ENCODE results near the gene BLOC1S4. TPM values are rescaled to one million over a fixed set of nuclear protein-coding genes. Genes with fewer than 3 reads are reported as not detected.

The BLOC1S4 gene
- total RNA-seq, 3 donors from 2014 or later: 11.8 to 12.8 (median 11.8) TPM

DNA sequence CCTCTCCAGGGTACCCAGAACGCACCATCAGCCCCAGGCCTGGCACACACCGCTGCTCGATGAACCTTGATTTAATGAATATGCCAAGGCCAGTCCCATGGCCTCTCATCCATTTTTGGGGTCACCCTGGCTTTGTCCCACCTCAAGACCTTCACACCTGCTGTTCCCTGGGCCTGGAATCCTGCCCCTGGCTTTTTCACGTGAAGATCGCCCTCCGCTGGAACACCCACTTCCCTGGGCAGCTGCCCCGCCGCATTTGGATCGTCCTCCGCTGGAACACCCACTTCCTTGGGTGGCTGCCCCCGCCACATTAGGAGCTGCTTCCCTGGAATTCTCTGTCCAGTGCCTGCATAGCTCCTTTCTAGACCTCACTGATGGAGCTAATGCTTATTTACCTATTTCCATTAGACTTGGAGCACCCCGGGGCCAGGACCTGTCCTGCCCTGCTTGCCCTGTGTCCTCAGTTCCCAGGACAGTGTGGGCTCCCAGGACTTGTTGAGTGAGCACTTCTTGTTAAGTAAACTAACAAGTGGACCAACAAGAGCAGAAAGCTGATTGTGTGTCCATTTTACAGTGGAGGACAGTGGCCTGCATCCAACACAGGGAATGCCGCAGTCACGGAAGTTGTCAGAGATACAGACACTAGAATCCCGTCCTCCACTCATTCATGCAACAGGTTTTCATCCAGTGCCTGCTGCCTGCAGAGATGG lies 12.5 kb downstream of the BLOC1S4 start:
- H3K36me3 ChIP-seq (ENCODE audit: low read depth): no peaks in the 10 kb centered on the region
- DNase-seq: no peak
- no peak for ATAC-seq
- H3K4me1 ChIP-seq (ENCODE audit: low read depth): no peaks in the 10 kb centered on the region
- TF ChIP-seq, protein P1, sequence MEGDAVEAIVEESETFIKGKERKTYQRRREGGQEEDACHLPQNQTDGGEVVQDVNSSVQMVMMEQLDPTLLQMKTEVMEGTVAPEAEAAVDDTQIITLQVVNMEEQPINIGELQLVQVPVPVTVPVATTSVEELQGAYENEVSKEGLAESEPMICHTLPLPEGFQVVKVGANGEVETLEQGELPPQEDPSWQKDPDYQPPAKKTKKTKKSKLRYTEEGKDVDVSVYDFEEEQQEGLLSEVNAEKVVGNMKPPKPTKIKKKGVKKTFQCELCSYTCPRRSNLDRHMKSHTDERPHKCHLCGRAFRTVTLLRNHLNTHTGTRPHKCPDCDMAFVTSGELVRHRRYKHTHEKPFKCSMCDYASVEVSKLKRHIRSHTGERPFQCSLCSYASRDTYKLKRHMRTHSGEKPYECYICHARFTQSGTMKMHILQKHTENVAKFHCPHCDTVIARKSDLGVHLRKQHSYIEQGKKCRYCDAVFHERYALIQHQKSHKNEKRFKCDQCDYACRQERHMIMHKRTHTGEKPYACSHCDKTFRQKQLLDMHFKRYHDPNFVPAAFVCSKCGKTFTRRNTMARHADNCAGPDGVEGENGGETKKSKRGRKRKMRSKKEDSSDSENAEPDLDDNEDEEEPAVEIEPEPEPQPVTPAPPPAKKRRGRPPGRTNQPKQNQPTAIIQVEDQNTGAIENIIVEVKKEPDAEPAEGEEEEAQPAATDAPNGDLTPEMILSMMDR (IDR thresholded peaks at IDR 0.05): no peak
- no peaks in the 10 kb centered on the region for H3K9me3 ChIP-seq
- H3K4me3 ChIP-seq: no peak overlapping the region
- intact Hi-C loops (cut with DNase I, micrococcal nuclease): no loop called here

- H3K4me1 ChIP-seq (ENCODE audit: low read depth): no peaks in the 10 kb centered on the region
- TF ChIP-seq, protein P1 (IDR thresholded peaks at IDR 0.05): no peak
- intact Hi-C loops (cut with DNase I, micrococcal nuclease): no loop called here
- ATAC-seq (no peak), DNase-seq (no peak)
- H3K9me3 ChIP-seq: no peaks in the 10 kb centered on the region
- no peak overlapping the region for H3K4me3 ChIP-seq
- H3K36me3 ChIP-seq (ENCODE audit: low read depth): no peaks in the 10 kb centered on the region
Measured at GRCh38 chr4:6730603-6731317, 14.8 kb downstream of the BLOC1S4 start.

- DNase-seq: no peak
- no peaks in the 10 kb centered on the region for H3K4me1 ChIP-seq (ENCODE audit: low read depth)
- TF ChIP-seq, protein P1 (IDR thresholded peaks at IDR 0.05): no peak
- no peak overlapping the region for H3K4me3 ChIP-seq
- H3K9me3 ChIP-seq: no peaks in the 10 kb centered on the region
- H3K36me3 ChIP-seq (ENCODE audit: low read depth): no peaks in the 10 kb centered on the region
- intact Hi-C loops (cut with DNase I, micrococcal nuclease): no loop called here
- ATAC-seq: no peak
Measured at GRCh38 chr4:6731318-6731675, 15.3 kb downstream of the BLOC1S4 start.

DNA sequence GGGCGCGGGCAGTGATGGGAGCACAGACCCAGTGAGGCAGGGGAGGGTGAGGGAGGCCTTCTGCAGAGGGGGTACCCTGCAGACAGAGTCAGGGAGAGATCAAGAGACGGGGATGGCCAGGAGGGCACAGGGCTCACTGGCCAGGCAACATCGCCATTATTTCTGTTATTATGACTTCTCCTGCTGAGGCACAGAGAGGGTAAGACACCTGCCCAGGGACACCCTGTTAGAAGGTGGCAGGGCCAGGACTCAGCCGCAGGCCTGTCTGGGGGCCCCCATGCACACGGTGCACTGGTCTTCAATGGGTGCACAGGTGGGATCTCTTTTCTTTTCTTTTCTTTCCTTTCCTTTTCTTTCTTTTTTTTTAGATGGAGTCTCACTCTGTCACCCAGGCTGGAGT lies 15.8 kb downstream of the BLOC1S4 start:
- Histone ChIP-seq H3K4me3 (no peak overlapping the region), H3K9me3 (no peaks in the 10 kb centered on the region), H3K4me1 (ENCODE audit: low read depth) (no peaks in the 10 kb centered on the region), H3K36me3 (ENCODE audit: low read depth) (no peaks in the 10 kb centered on the region)
- DNase-seq: no peak
- ATAC-seq: no peak
- TF ChIP-seq, protein P1 (IDR thresholded peaks at IDR 0.05): no peak
- intact Hi-C loops (cut with DNase I, micrococcal nuclease): no loop called here

DNA sequence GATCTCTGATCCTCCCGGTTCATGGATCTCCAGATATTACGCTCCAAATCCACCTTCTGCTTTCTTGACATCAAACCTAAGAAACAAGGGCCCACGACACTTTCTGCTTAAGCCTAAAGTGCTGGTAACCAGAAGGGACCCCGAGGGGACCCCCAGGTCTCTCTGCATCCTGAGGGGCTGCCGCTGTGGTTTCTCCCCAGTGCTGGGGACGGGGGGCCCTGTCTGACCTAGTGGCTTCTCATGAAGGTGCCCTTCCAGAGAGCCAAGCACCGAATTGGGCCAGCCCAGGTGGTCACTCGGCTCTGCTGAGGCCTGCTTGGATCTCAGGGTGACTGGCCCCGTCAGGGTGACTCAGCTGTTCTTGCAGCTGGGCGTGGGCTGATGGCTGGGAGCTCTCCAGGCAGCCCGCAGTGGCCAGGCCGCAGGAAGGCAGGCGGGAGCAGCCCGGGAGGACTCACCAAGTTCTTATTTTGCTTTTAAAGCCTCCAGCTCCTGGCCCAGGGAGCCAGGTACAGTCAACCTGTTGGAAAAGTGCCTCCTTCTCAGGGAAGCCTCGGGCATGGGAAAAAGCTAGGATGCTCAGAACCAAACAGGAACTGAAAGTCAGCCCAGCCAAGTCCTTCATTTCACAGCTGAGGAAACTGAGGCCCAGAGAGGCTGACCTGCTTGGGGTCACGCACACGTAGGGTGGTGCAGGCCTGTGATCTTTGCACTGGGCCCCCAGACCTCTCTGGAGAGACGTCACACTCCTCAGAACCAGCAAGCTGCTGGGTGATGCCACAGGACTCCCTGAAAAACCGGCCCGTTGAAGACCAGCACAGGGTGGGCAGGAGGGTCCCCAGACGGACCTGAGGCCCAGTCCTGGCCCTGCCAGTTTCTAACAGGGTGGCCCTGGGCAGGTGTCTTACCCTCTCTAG lies 16.7 kb downstream of the BLOC1S4 start:
- TF ChIP-seq, protein P1 (IDR thresholded peaks at IDR 0.05): no peak
- peak; percentile 91 for ATAC-seq
- DNase-seq: peak; percentile 46 to 73 (median 55)
- Histone ChIP-seq H3K9me3 (no peaks in the 10 kb centered on the region), H3K4me3 (no peak overlapping the region), H3K36me3 (ENCODE audit: low read depth) (no peaks in the 10 kb centered on the region), H3K4me1 (ENCODE audit: low read depth) (no peaks in the 10 kb centered on the region)
- intact Hi-C loops (cut with DNase I, micrococcal nuclease): no loop called here
